ENCODE data around the gene SHISA6. TPM values are rescaled to one million over a fixed set of nuclear protein-coding genes. Genes with fewer than 3 reads are reported as not detected.

Gene SHISA6
- total RNA-seq, 4 donors from 2014 or later = 0.14 to 4.2 (median 0.32) TPM; not detected in 1

DNA sequence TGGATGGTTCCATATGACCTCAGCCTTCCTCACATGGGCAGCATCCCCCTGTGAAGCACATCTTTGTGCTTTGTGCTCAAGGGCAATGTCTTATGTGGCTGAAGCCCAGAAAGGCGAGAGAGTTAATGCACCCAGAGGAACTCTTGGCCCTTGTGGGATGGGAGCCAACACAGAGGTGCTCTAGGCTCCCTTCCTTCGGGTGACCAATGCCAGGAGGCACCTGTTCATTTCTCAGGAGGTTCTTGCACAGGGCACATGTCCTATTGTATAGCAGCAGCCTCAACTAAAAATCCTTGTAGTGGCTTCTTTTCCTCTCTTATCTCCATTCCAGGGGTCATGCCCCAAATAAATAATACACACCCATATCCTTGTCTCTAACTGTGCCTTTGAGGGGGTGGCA is 273.6 kb downstream of the SHISA6 start:
- Histone ChIP-seq H3K9me3 (no peaks in the 10 kb centered on the region), H3K36me3 (no peaks in the 10 kb centered on the region), H3K27ac (no peak overlapping the region), H3K4me3 (no peak overlapping the region), H3K27me3 (no peaks in the 10 kb centered on the region), H3K4me1 (peaks cover 0 to 3% (median 0%) of the 10 kb centered on the region in 4 donors)
- intact Hi-C loops (cut with DNase I; ENCODE audit: low total_unique reads) (no loop called here), in situ Hi-C loops (cut with MboI; ENCODE audit: low pct_ligation_motif_present in 1 of 4, low pct_unique_long_range_greater_than_20kb in 1 of 4, low sequenced_read_pairs in 3 of 4) (loop anchor here in 1 of 4 donors (25.0 kb wide), 1 partner anchor 98 kb away; no protein-coding TSS in a partner anchor)
- TF ChIP-seq POLR2A (IDR thresholded peaks at IDR 0.05) = no peak
- TF ChIP-seq POLR2AphosphoS5 (IDR thresholded peaks at IDR 0.05) = no peak
- TF ChIP-seq EP300 (IDR thresholded peaks at IDR 0.05; ENCODE audit: low read depth) = no peak
- TF ChIP-seq, protein P1, sequence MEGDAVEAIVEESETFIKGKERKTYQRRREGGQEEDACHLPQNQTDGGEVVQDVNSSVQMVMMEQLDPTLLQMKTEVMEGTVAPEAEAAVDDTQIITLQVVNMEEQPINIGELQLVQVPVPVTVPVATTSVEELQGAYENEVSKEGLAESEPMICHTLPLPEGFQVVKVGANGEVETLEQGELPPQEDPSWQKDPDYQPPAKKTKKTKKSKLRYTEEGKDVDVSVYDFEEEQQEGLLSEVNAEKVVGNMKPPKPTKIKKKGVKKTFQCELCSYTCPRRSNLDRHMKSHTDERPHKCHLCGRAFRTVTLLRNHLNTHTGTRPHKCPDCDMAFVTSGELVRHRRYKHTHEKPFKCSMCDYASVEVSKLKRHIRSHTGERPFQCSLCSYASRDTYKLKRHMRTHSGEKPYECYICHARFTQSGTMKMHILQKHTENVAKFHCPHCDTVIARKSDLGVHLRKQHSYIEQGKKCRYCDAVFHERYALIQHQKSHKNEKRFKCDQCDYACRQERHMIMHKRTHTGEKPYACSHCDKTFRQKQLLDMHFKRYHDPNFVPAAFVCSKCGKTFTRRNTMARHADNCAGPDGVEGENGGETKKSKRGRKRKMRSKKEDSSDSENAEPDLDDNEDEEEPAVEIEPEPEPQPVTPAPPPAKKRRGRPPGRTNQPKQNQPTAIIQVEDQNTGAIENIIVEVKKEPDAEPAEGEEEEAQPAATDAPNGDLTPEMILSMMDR (IDR thresholded peaks at IDR 0.05) = no peak
- DNase-seq = no peak
- 79 to 90% methylated on average over 2 of the region's 2 CpGs for WGBS, 2 donors (ENCODE audit: low coverage in 1 of 2)

DNA sequence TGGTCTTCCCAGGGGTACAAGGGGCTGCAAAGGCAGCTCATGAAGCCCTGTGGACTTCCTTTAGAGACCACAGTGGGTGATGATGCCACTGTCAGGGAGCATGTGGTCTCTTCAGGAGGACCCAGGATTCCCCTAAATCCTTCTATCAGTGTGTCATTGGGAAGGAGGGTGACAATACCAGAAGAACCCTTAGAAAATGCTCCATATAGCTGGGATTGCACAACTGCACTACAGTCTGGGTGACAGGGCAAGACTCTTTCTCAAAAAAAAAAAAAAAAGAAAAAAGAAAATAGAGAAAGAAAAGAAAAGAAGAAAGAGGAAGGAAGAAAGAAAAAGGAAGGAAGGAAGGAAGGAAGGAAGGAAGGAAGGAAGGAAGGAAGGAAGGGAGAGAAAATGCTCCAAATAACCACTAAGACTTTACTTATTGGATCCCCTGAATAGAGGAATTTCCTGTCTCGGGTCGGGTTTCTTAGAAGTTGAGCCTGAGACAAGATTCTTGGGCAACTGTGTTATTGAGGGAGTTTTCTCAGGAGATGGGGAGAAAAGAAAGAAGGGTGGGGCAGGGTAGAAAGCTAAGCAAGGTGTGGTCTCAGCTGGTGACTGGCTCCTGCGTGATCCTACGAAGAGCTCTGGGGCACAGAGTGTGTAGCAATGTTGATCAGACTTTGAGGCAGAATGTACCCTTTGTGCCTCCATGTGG is 274.1 kb downstream of the SHISA6 start:
- intact Hi-C loops (cut with DNase I; ENCODE audit: low total_unique reads) = no loop called here
- Histone ChIP-seq H3K4me1 (peaks cover 0 to 3% (median 0%) of the 10 kb centered on the region in 4 donors), H3K27ac (no peak overlapping the region), H3K27me3 (no peaks in the 10 kb centered on the region), H3K36me3 (no peaks in the 10 kb centered on the region), H3K9me3 (no peaks in the 10 kb centered on the region), H3K4me3 (no peak overlapping the region)
- 72 to 82% methylated on average over 3 to 4 of the region's 4 CpGs for WGBS, 2 donors (ENCODE audit: low coverage in 1 of 2)
- DNase-seq = no peak
- in situ Hi-C loops (cut with MboI; ENCODE audit: low pct_ligation_motif_present in 1 of 4, low pct_unique_long_range_greater_than_20kb in 1 of 4, low sequenced_read_pairs in 3 of 4) = loop anchor here in 1 of 4 donors (25.0 kb wide), 1 partner anchor 97 kb away; no protein-coding TSS in a partner anchor
- TF ChIP-seq POLR2A (IDR thresholded peaks at IDR 0.05) = no peak
- no peak for TF ChIP-seq EP300 (IDR thresholded peaks at IDR 0.05; ENCODE audit: low read depth)
- TF ChIP-seq, protein P1 (IDR thresholded peaks at IDR 0.05) = no peak
- TF ChIP-seq POLR2AphosphoS5 (IDR thresholded peaks at IDR 0.05) = no peak

DNA sequence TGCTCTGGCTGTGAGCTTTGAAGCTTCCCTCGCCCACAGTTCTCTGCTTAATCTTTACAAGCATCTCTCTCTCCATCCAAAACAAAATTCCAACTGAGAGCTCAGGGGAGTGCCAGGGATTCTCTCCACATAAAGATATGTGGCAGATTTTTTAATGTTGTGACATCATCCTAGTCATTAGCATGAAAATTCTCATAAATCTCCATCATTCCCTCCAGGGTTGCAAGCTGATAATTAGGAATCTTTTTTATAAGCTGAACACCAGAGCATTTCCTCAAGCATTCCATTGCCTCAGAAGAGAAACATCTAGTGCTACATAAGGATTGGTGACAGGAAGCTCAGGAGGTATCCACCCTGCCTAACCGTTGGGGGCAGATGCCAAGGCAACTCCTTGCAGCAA is 274.9 kb downstream of the SHISA6 start:
- in situ Hi-C loops (cut with MboI; ENCODE audit: low pct_ligation_motif_present in 1 of 4, low pct_unique_long_range_greater_than_20kb in 1 of 4, low sequenced_read_pairs in 3 of 4) (loop anchor here in 1 of 4 donors (25.0 kb wide), 1 partner anchor 96 kb away; no protein-coding TSS in a partner anchor), intact Hi-C loops (cut with DNase I; ENCODE audit: low total_unique reads) (no loop called here)
- no peak overlapping the region for H3K27ac ChIP-seq
- no peaks in the 10 kb centered on the region for H3K9me3 ChIP-seq
- DNase-seq = no peak
- TF ChIP-seq EP300 (IDR thresholded peaks at IDR 0.05; ENCODE audit: low read depth) (no peak), POLR2AphosphoS5 (IDR thresholded peaks at IDR 0.05) (no peak), POLR2A (IDR thresholded peaks at IDR 0.05) (no peak)
- TF ChIP-seq, protein P1 (IDR thresholded peaks at IDR 0.05) = no peak
- WGBS, 2 donors (ENCODE audit: low coverage in 1 of 2) = 68 to 88% methylated on average over 1 to 2 of the region's 2 CpGs
- no peaks in the 10 kb centered on the region for H3K27me3 ChIP-seq
- H3K4me1 ChIP-seq = peaks cover 0 to 3% (median 0%) of the 10 kb centered on the region in 4 donors
- H3K36me3 ChIP-seq = no peaks in the 10 kb centered on the region
- H3K4me3 ChIP-seq = no peak overlapping the region

DNA sequence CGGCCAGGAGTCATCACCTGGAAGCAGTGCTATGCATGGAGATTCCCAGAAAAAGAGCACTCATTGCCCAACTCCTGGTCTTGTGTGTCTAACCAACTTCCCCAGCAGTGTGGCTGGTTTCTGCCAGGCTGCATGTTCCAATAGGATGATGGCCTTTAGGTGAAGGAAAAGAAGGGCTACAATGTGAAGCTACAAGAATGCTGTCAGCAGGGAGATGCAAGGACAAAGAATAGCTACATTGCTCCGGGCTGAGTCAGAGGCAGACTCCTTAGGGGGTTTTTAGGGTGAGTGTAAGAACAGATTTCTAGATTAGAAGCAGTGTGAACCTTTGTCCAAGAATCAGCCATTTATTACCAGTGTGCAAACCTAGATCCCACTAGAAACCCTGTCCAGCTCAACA is 294.2 kb downstream of the SHISA6 start:
- intact Hi-C loops (cut with DNase I; ENCODE audit: low total_unique reads) (no loop called here), in situ Hi-C loops (cut with MboI; ENCODE audit: low pct_ligation_motif_present in 1 of 4, low pct_unique_long_range_greater_than_20kb in 1 of 4, low sequenced_read_pairs in 3 of 4) (no loop called here)
- TF ChIP-seq POLR2AphosphoS5 (IDR thresholded peaks at IDR 0.05) (no peak), POLR2A (IDR thresholded peaks at IDR 0.05) (no peak), EP300 (IDR thresholded peaks at IDR 0.05; ENCODE audit: low read depth) (no peak)
- TF ChIP-seq, protein P1 (IDR thresholded peaks at IDR 0.05) = no peak
- no peak overlapping the region for H3K4me3 ChIP-seq
- H3K27me3 ChIP-seq = no peaks in the 10 kb centered on the region
- no peaks in the 10 kb centered on the region for H3K36me3 ChIP-seq
- H3K4me1 ChIP-seq = no peaks in the 10 kb centered on the region
- no peak for DNase-seq
- 61 to 83% methylated on average over 2 of the region's 2 CpGs for WGBS, 2 donors (ENCODE audit: low coverage in 1 of 2)
- no peaks in the 10 kb centered on the region for H3K9me3 ChIP-seq
- H3K27ac ChIP-seq = no peak overlapping the region

Data from transverse colon (tissue), 4 donors.